ENCODE measurements around the gene DIP2B.

DNA sequence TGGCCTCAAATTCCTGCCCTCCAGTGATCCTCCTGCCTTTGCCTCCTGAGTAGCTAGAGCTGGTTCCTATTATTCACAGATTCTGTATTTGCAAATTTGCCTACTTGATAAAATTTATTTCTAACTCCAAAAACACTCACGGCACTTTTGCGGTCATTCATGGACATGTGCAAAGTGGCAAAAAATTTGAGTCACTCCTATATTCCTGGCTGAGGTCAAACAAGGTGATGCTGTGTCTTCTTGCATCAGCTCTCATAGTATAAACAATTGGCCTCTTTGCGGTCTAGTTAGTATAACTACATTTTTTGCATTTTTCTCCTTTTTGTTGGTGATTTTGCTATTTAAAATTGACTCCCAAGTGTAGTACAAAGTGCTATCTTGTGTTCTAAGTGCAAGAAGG is 283.8 kb downstream of the DIP2B start:
- no peak for TF ChIP-seq MXD4 (CRISPR knock-in tag; IDR thresholded peaks at IDR 0.05; ENCODE audit: borderline replicate concordance)
- TF ChIP-seq E2F1 (CRISPR knock-in tag; IDR thresholded peaks at IDR 0.05), result no peak
